Breast epithelium (tissue), 4 donors: ENCODE data around the gene GPC6. TPM values are rescaled to one million over a fixed set of nuclear protein-coding genes. Genes with fewer than 3 reads are reported as not detected.

Source experiments
- DNase-seq, 2 donors: peaks; one replicate each; pipeline ENCODE4 v3.0.0-alpha.2; 2019; ENCODE audit warnings: low spot score in 2 of 2
- H3K27ac ChIP-seq, 2 donors: fragments of 200-600 bp; sonication (generic) in 1 of 2; one replicate each; pipeline ENCODE4 v1.5.1; 2016 to 2019; ENCODE audit warnings: mild to moderate bottlenecking in 1 of 2
- H3K27me3 ChIP-seq, 2 donors: fragments of 200-600 bp; sonication (generic) in 1 of 2; one replicate each; pipeline versions ENCODE4 v1.5.1 to v1.6.0; 2017 to 2019; ENCODE audit warnings: control low read depth in 1 of 2, mild to moderate bottlenecking in 1 of 2
- H3K36me3 ChIP-seq: fragments of 200-600 bp; one replicate; pipeline ENCODE4 v1.5.1; 2019
- H3K4me1 ChIP-seq, 2 donors: fragments of 200-600 bp; sonication (generic); one replicate each; pipeline ENCODE4 v1.5.1; 2016 to 2019; ENCODE audit warnings: control low read depth in 1 of 2
- H3K4me3 ChIP-seq, 3 donors: fragments of 200-600 bp; sonication (generic); 1 replicate in 2 of 3; 2 replicates in 1 of 3; pipeline ENCODE4 v1.5.1; 2016 to 2019; ENCODE audit warnings: mild to moderate bottlenecking in 3 of 3, moderate library complexity in 2 of 3
- H3K9me3 ChIP-seq, 2 donors: fragments of 200-600 bp; sonication (generic) in 1 of 2; one replicate each; pipeline ENCODE4 v1.5.1; 2016 to 2019; ENCODE audit warnings: control low read depth in 1 of 2
- CTCF ChIP-seq, 3 donors: fragments of 450-650 bp; IDR thresholded peaks; one replicate each; pipeline ENCODE4 v1.5.1; 2016 to 2017; ENCODE audit warnings: antibody characterized with exemption in 3 of 3, mild to moderate bottlenecking in 3 of 3, moderate library complexity in 3 of 3
- POLR2A ChIP-seq: fragments of 450-650 bp; IDR thresholded peaks from one replicate; pipeline ENCODE4 v1.6.1; 2016; ENCODE audit warnings: antibody characterized with exemption, mild to moderate bottlenecking, moderate library complexity
- POLR2AphosphoS5 ChIP-seq, 3 donors: sonication (generic); formaldehyde crosslinking; IDR thresholded peaks; one replicate each; pipeline ENCODE4 v1.6.1; 2017; ENCODE audit warnings: antibody characterized with exemption in 3 of 3
- intact Hi-C: fragments of 100-400 bp; cut with DNase I; formaldehyde crosslinking; loops from one replicate; pipeline ENCODE4 v1.15.1; 2023; ENCODE audit warnings: low total_unique reads
- total RNA-seq, 3 donors: library from RNA; depleted of rRNA; stranded (reverse); fragments of >200 nt; gene quantifications; one replicate each; pipeline ENCODE4 v1.1.0, GENCODE V29; 2016

The GPC6 gene
- total RNA-seq, 3 donors from 2014 or later = 3.5 to 44.0 (median 4.9) TPM

GRCh38 chr13:93466502-93467036, 240.0 kb downstream of the GPC6 start:
- intact Hi-C loops = no loop called here
- H3K27ac ChIP-seq = no peak overlapping the region
- H3K4me3 ChIP-seq = no peak overlapping the region
- H3K4me1 ChIP-seq = no peaks in the 10 kb centered on the region
- DNase-seq = no peak
- TF ChIP-seq CTCF (IDR thresholded peaks at IDR 0.05) (no peak), POLR2AphosphoS5 (IDR thresholded peaks at IDR 0.05) (no peak), POLR2A (no peak)
- H3K27me3 ChIP-seq = no peaks in the 10 kb centered on the region
- H3K9me3 ChIP-seq = no peaks in the 10 kb centered on the region
- no peaks in the 10 kb centered on the region for H3K36me3 ChIP-seq

- intact Hi-C loops = no loop called here
- TF ChIP-seq CTCF (IDR thresholded peaks at IDR 0.05) (no peak), POLR2A (no peak), POLR2AphosphoS5 (IDR thresholded peaks at IDR 0.05) (no peak)
- no peaks in the 10 kb centered on the region for H3K4me1 ChIP-seq
- no peak overlapping the region for H3K27ac ChIP-seq
- H3K4me3 ChIP-seq = no peak overlapping the region
- no peaks in the 10 kb centered on the region for H3K36me3 ChIP-seq
- no peaks in the 10 kb centered on the region for H3K27me3 ChIP-seq
- H3K9me3 ChIP-seq = no peaks in the 10 kb centered on the region
- no peak for DNase-seq
These were observed 240.6 kb downstream of the GPC6 start for GRCh38 chr13:93467175-93467574.

GRCh38 chr13:93468433-93468832, 241.8 kb downstream of the GPC6 start:
- no peak for DNase-seq
- intact Hi-C loops = no loop called here
- Histone ChIP-seq H3K27me3 (no peaks in the 10 kb centered on the region), H3K4me1 (no peaks in the 10 kb centered on the region), H3K9me3 (peaks cover 5 to 7% of the 10 kb centered on the region in 2 donors), H3K27ac (no peak overlapping the region), H3K36me3 (no peaks in the 10 kb centered on the region), H3K4me3 (no peak overlapping the region)
- TF ChIP-seq CTCF (IDR thresholded peaks at IDR 0.05) (no peak), POLR2AphosphoS5 (IDR thresholded peaks at IDR 0.05) (no peak), POLR2A (no peak)

GRCh38 chr13:93472296-93472695, 245.7 kb downstream of the GPC6 start:
- no peaks in the 10 kb centered on the region for H3K27me3 ChIP-seq
- no peaks in the 10 kb centered on the region for H3K36me3 ChIP-seq
- TF ChIP-seq POLR2AphosphoS5 (IDR thresholded peaks at IDR 0.05) = no peak
- no peak for TF ChIP-seq CTCF (IDR thresholded peaks at IDR 0.05)
- H3K27ac ChIP-seq = no peak overlapping the region
- H3K4me3 ChIP-seq = no peak overlapping the region
- peaks cover 5 to 7% of the 10 kb centered on the region in 2 donors for H3K9me3 ChIP-seq
- DNase-seq = no peak
- intact Hi-C loops = no loop called here
- no peaks in the 10 kb centered on the region for H3K4me1 ChIP-seq

GRCh38 chr13:93472814-93473296, 246.2 kb downstream of the GPC6 start:
- DNase-seq = no peak
- intact Hi-C loops = no loop called here
- Histone ChIP-seq H3K4me1 (no peaks in the 10 kb centered on the region), H3K27ac (no peak overlapping the region), H3K9me3 (peaks cover 5 to 7% of the 10 kb centered on the region in 2 donors), H3K36me3 (no peaks in the 10 kb centered on the region), H3K4me3 (no peak overlapping the region), H3K27me3 (no peaks in the 10 kb centered on the region)
- TF ChIP-seq CTCF (IDR thresholded peaks at IDR 0.05) = no peak
- TF ChIP-seq POLR2AphosphoS5 (IDR thresholded peaks at IDR 0.05) = no peak
- TF ChIP-seq POLR2A = no peak
